BLaER1 treated with 17β-estradiol and CSF1 and Interleukin-3, amounts not matched to agents 10 nM and 100 nM (cell line): ENCODE data around the gene ARHGEF33.

ENCODE experiments used
- H3K27ac ChIP-seq, 11 experiments: shearing (Covaris generic); formaldehyde crosslinking; 2 replicates each; pipeline ENCODE4 v1.8.1; 2022
- H3K27me3 ChIP-seq, 11 experiments: shearing (Covaris generic); formaldehyde crosslinking; 2 replicates each; pipeline ENCODE4 v1.8.1; 2022
- H3K36me3 ChIP-seq, 11 experiments: shearing (Covaris generic); formaldehyde crosslinking; 2 replicates each; pipeline ENCODE4 v1.8.1; 2022
- H3K4me1 ChIP-seq, 10 experiments: shearing (Covaris generic); formaldehyde crosslinking; 2 replicates each; pipeline ENCODE4 v1.8.1; 2022
- H3K4me2 ChIP-seq, 11 experiments: shearing (Covaris generic); formaldehyde crosslinking; 2 replicates each; pipeline ENCODE4 v1.8.1; 2022
- H3K4me3 ChIP-seq, 10 experiments: shearing (Covaris generic); formaldehyde crosslinking; 2 replicates each; pipeline ENCODE4 v1.8.1; 2022
- H3K9ac ChIP-seq, 11 experiments: shearing (Covaris generic); formaldehyde crosslinking; 2 replicates each; pipeline ENCODE4 v1.8.1; 2022
- H3K9me3 ChIP-seq, 11 experiments: shearing (Covaris generic); formaldehyde crosslinking; replicated peaks in 1 of 11; 2 replicates each; pipeline ENCODE4 v1.8.1; 2022
- H4K20me1 ChIP-seq, 11 experiments: shearing (Covaris generic); formaldehyde crosslinking; 2 replicates each; pipeline ENCODE4 v1.8.1; 2022
- Cebpa-rat ChIP-seq, 11 experiments: shearing (Covaris generic); IDR thresholded peaks; 2 replicates each; pipeline ENCODE4 v1.8.1; 2022

Gene ARHGEF33

DNA sequence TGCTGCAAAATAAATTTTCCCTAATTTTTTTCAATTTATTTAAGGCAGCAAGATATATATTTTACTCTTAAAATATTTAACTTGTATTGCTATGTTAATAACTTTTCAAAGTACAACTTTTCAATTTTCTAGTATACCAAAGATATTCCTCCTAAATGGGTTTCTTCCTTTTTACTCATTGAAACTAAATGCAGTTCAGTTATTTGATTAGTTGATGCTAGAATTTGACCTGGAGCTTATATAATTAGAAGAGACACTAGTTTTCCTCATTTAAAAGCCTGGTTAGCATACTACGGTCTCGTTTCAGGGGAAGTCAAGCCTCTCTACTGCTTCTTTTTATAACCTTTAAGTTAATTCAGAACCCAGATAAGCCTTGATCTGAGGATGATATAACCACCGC, at the start of gene ARHGEF33:
Gene ARHGEF33 (plus strand): TSS at position 301 of the 400 bp plus-strand sequence. CDS start 29,573 bp downstream, outside the sequence.
- TF ChIP-seq Cebpa-rat (IDR thresholded peaks at IDR 0.05), result no peak
- Histone ChIP-seq H4K20me1 (no peaks in the 10 kb centered on the region), H3K27me3 (no peaks in the 10 kb centered on the region), H3K9me3 (peaks cover 0 to 10% (median 0%) of the 10 kb centered on the region in 11 experiments; a peak in 3 of 22 replicates), H3K27ac (no peak within 1 kb of the TSS), H3K36me3 (no peaks in the 10 kb centered on the region), H3K9ac (no peak within 1 kb of the TSS), H3K4me3 (no peak within 1 kb of the TSS), H3K4me1 (no peaks in the 10 kb centered on the region), H3K4me2 (no peak within 1 kb of the TSS)

DNA sequence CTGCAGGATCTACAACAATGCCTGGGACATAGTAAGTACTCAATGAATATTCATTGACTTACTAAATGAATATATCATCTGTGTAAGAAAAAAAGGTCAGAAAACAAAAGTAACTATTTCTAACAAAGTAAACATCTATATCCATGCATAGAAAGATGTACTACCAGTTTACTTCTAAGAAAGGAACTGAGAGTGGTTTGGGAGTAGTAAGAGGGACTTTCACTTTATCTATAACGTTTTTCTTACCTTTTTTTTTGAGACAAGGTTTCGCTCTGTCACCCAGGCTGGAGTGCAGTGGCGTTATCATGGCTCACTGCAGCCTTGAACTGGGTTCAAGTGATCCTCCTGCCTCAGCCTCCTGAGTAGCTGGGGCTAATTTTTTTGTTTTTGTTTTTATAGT, 39.6 kb upstream of the ARHGEF33 start:
- Histone ChIP-seq H3K4me2 (no peak overlapping the region), H3K4me1 (no peaks in the 10 kb centered on the region), H3K27me3 (no peaks in the 10 kb centered on the region), H3K27ac (no peak overlapping the region), H3K36me3 (peaks cover 29 to 62% (median 46%) of the 10 kb centered on the region in 11 experiments), H3K4me3 (no peak overlapping the region), H3K9ac (no peak overlapping the region), H4K20me1 (no peaks in the 10 kb centered on the region), H3K9me3 (no peaks in the 10 kb centered on the region)
- no peak for TF ChIP-seq Cebpa-rat (IDR thresholded peaks at IDR 0.05)

DNA sequence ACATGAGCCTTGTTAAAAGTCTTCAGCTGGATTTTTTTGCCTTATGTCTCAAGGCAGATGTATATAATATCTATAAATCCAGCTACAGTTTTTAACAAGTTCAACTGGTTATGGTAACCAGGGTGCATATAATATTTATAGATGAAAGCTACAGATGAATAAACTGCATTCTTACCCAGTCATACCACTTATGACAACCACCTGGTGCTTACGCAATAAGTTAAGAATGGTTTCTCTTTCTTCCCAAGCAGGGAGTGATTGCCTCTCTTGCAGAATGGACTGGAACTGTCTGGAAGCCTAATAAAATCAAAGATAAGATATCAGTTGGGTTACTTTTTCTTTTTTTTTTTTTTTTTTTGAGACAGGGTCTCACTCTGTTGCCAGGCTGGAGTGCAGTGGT, 33.5 kb upstream of the ARHGEF33 start:
- peaks cover 0 to 5% (median 0%) of the 10 kb centered on the region in 10 experiments; a peak in 1 of 20 replicates for H3K4me1 ChIP-seq
- H3K4me2 ChIP-seq, result no peak overlapping the region
- no peak overlapping the region for H3K9ac ChIP-seq
- no peaks in the 10 kb centered on the region for H3K27me3 ChIP-seq
- peaks cover 70 to 93% (median 83%) of the 10 kb centered on the region in 11 experiments for H3K36me3 ChIP-seq
- TF ChIP-seq Cebpa-rat (IDR thresholded peaks at IDR 0.05), result peak in 5 of 11 experiments; percentile 7 to 71 (median 52); a peak in 5 of 22 replicates
- H3K9me3 ChIP-seq, result peaks cover 0 to 6% (median 0%) of the 10 kb centered on the region in 11 experiments; a peak in 2 of 22 replicates
- H3K4me3 ChIP-seq, result no peak overlapping the region
- H4K20me1 ChIP-seq, result no peaks in the 10 kb centered on the region
- no peak overlapping the region for H3K27ac ChIP-seq

DNA sequence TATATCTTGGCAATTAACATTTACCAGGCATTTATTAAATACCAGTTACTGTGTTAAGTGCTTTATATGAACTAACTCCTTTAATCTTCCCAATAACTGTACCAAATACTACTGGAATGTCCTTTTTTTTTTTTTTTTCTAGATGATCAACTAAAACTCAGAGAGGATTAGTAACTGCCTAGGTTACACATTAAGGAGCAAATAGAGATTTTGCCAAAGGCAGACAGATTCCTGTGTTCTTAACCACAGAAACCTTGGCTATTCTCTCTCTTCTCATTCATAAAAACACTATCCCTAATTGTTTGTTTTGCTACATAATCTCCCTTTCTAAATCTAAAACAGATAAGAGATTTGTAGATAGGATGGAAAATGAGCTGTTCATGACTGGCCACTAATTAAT, 27.2 kb upstream of the ARHGEF33 start:
- Histone ChIP-seq H3K27me3 (no peaks in the 10 kb centered on the region), H3K36me3 (peaks cover 60 to 96% (median 80%) of the 10 kb centered on the region in 11 experiments), H4K20me1 (no peaks in the 10 kb centered on the region), H3K9me3 (peaks cover 0 to 6% (median 0%) of the 10 kb centered on the region in 11 experiments; a peak in 3 of 22 replicates), H3K4me1 (0 out of 20 replicates have a peak, but pooled peaks cover 0 to 7% (median 0%) of the 10 kb centered on the region in 10 experiments), H3K4me3 (no peak overlapping the region), H3K27ac (no peak overlapping the region), H3K4me2 (no peak overlapping the region), H3K9ac (no peak overlapping the region)
- no peak for TF ChIP-seq Cebpa-rat (IDR thresholded peaks at IDR 0.05)

DNA sequence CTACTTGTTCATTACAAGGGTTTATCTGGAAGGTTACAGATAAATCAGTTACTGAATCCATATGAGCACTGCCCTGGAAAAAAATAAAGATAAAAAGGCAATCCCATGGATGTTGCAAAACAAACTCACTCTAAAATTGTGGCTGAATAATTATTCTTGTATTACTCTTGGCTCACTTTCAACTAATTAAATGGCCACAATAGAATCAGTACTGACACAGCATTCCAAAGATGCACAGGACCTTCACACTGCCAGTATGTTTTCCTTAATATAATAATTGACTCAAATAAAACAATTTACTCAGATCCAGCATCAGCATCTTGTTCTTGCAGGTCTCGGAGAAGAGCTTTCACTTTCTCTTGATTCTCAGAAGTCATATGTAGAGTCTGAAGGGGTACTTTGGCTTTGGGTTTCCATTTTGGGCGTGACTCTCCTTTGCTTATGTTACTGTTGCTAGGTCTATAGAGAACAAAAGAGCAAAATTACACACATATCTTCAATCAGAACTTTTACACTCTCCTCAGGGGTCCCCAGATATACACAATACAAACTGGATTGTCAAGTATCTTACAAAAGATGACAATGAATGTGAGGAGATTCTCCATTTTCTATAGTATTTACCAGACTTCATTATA, 26.5 kb upstream of the ARHGEF33 start:
- H3K27me3 ChIP-seq, result no peaks in the 10 kb centered on the region
- no peak overlapping the region for H3K27ac ChIP-seq
- peaks cover 60 to 96% (median 77%) of the 10 kb centered on the region in 11 experiments for H3K36me3 ChIP-seq
- TF ChIP-seq Cebpa-rat (IDR thresholded peaks at IDR 0.05), result no peak
- H3K9ac ChIP-seq, result no peak overlapping the region
- no peaks in the 10 kb centered on the region for H4K20me1 ChIP-seq
- 0 out of 20 replicates have a peak, but pooled peaks cover 0 to 7% (median 0%) of the 10 kb centered on the region in 10 experiments for H3K4me1 ChIP-seq
- peaks cover 0 to 6% (median 0%) of the 10 kb centered on the region in 11 experiments; a peak in 3 of 22 replicates for H3K9me3 ChIP-seq
- H3K4me3 ChIP-seq, result no peak overlapping the region
- H3K4me2 ChIP-seq, result no peak overlapping the region

DNA sequence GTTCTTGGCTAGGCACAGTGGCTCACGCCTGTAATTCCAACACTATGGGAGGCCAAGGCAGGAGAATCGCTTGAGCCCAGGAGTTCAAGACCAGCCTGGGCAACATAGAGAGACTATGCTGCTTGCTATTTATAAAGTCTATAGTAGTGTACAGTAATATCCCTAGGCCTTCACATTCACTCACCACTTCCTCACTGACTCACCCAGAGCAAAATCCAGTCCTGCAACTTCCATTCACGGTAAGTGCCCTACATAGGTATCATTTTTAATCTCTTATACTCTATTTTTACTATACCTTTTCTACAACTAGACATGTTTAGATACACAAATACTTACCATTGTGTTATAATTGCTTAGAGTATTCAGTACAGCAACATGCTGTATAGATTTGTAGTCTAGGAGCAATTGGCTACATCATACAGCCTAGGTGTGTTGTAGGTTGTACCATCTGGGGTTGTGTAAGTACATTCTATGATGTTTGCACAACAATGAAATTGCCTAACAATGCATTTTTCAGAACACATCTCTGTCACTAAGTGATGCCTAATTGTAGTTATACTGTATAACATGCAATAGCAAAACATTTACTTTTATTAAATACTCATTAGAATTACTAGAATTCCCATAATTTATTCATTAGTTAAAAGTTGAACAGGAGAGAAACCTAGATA, 22.8 kb upstream of the ARHGEF33 start:
- H3K4me2 ChIP-seq, result no peak overlapping the region
- H3K27me3 ChIP-seq, result no peaks in the 10 kb centered on the region
- H3K9me3 ChIP-seq, result peaks cover 25 to 35% (median 31%) of the 10 kb centered on the region in 11 experiments
- TF ChIP-seq Cebpa-rat (IDR thresholded peaks at IDR 0.05), result no peak
- H4K20me1 ChIP-seq, result no peaks in the 10 kb centered on the region
- H3K9ac ChIP-seq, result no peak overlapping the region
- H3K27ac ChIP-seq, result no peak overlapping the region
- H3K36me3 ChIP-seq, result peaks cover 32 to 70% (median 50%) of the 10 kb centered on the region in 11 experiments
- H3K4me1 ChIP-seq, result 0 out of 20 replicates have a peak, but pooled peaks cover 0 to 7% (median 0%) of the 10 kb centered on the region in 10 experiments
- no peak overlapping the region for H3K4me3 ChIP-seq

DNA sequence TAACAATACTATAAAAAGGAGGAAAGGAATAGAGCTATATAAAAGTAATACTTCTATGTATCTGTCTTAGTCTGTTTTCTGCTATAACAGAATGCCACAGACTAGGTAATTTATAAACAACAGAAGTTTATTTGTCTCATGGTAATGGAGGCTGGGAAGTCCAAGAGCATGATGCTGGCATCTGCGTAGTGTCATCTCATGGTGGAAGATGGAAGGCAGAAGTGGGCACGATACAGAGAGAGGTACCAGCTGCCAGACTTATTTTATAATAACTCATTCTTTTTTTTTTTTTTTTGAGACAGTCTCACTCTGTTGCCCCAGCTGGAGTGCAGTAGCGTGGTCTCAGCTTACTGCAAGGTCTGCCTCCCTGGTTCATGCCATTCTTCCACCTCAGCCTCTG, 18.2 kb upstream of the ARHGEF33 start:
- Histone ChIP-seq H3K9ac (no peak overlapping the region), H3K4me3 (no peak overlapping the region), H3K27me3 (peaks cover 0 to 16% (median 12%) of the 10 kb centered on the region in 11 experiments; a peak in 8 of 22 replicates), H3K4me1 (peaks cover 10 to 19% (median 13%) of the 10 kb centered on the region in 10 experiments; a peak in 16 of 20 replicates), H3K27ac (no peak overlapping the region), H3K4me2 (no peak overlapping the region), H3K9me3 (peaks cover 29 to 52% (median 47%) of the 10 kb centered on the region in 11 experiments), H3K36me3 (peaks cover 10 to 32% (median 24%) of the 10 kb centered on the region in 11 experiments; a peak in 20 of 22 replicates), H4K20me1 (no peaks in the 10 kb centered on the region)
- no peak for TF ChIP-seq Cebpa-rat (IDR thresholded peaks at IDR 0.05)

DNA sequence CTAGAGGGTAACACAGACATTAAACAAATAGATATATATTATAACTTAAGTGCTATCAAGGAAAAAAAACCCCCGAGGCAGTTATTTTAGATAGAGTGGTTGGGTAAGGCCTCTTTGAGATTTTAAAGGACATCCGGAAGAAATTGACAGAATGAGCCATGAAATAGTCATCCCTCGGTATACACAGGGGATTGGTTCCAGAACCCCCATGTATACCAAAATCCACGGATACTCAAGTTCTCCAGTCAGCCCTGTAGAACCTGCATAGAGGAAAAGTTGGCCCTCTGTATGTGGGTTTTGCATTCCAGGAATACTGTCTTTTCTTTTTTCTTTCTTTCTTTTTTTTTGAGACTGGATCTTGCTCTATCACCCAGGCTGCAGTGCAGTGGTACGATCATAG, 15.9 kb upstream of the ARHGEF33 start:
- Histone ChIP-seq H3K27ac (no peak overlapping the region), H3K36me3 (peaks cover 0 to 14% (median 7%) of the 10 kb centered on the region in 11 experiments; a peak in 8 of 22 replicates), H4K20me1 (no peaks in the 10 kb centered on the region), H3K4me3 (no peak overlapping the region), H3K4me1 (peaks cover 11 to 17% (median 14%) of the 10 kb centered on the region in 10 experiments; a peak in 16 of 20 replicates), H3K4me2 (no peak overlapping the region), H3K9ac (no peak overlapping the region), H3K9me3 (peaks cover 29 to 50% (median 45%) of the 10 kb centered on the region in 11 experiments), H3K27me3 (peaks cover 0 to 17% (median 12%) of the 10 kb centered on the region in 11 experiments; a peak in 8 of 22 replicates)
- no peak for TF ChIP-seq Cebpa-rat (IDR thresholded peaks at IDR 0.05)

DNA sequence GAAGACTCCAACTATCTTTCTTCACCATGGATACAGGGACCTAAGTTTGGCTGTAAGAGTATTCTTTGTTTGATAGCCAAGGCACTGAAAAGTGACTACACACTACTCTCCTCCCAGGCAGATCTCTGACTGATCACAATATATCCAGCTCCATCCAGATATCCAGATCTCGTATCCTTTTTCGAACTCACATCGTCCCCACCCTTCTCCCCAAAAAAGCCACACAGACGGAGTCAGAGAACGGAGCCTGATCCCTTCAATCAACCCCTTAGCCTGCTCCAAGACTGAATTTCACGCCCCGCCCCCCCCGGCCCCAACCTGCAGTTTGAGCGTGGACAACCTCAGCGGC, 14.5 kb upstream of the ARHGEF33 start:
- H3K27ac ChIP-seq, result peak overlapping the region; percentile 9 to 76 (median 48); a peak in 20 of 22 replicates
- peak overlapping the region; percentile 79 to 96 (median 86) for H3K4me2 ChIP-seq
- H3K9ac ChIP-seq, result peak overlapping the region; percentile 63 to 83 (median 77)
- H3K27me3 ChIP-seq, result peaks cover 0 to 17% (median 12%) of the 10 kb centered on the region in 11 experiments; a peak in 8 of 22 replicates
- no peak for TF ChIP-seq Cebpa-rat (IDR thresholded peaks at IDR 0.05)
- H3K4me1 ChIP-seq, result peaks cover 11 to 17% (median 14%) of the 10 kb centered on the region in 10 experiments; a peak in 16 of 20 replicates
- no peaks in the 10 kb centered on the region for H4K20me1 ChIP-seq
- H3K36me3 ChIP-seq, result peaks cover 0 to 8% (median 5%) of the 10 kb centered on the region in 11 experiments; a peak in 7 of 22 replicates
- H3K9me3 ChIP-seq, result peaks cover 20 to 36% (median 31%) of the 10 kb centered on the region in 11 experiments
- peak overlapping the region; percentile 67 to 86 (median 73) for H3K4me3 ChIP-seq
